ENCODE data around the gene EXD3.

DNA sequence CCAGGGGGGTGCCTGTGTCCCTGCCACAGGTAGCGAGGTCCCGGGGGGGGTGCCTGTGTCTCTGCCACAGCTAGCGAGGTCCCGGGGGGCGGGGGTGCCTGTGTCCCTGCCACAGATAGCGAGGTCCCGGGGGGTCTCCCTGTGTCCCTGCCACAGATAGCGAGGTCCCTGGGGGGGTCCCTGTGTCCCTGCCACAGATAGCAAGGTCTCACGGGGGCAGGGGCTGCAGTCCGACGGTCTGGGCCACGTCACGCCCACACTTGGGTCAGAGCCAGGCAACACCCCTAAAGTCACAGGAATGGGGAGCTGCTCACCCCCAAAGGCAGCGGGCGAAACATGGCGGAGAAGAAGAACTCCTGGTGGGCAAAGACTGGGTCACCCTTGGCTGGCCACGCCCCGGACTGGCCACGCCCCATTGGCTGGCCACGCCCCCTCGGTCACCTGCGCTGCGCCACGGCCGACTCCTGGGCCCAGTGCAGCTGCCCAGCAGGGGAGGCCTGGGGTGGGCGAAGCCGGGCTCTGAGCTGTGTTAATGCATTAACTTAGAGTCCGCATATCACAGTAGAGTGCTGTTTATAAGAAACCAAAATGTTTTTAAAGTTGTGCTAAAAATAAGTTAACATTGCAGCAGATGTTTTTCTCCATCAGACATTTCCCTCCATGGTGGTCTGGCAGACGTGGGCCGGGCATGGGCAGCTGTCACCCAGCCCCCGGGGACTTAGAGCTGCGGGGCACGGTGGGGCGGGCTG lies 7.2 kb upstream of the EXD3 start:
- no peak for TF ChIP-seq POLR2AphosphoS5 (IDR thresholded peaks at IDR 0.05)
- TF ChIP-seq, protein P1, sequence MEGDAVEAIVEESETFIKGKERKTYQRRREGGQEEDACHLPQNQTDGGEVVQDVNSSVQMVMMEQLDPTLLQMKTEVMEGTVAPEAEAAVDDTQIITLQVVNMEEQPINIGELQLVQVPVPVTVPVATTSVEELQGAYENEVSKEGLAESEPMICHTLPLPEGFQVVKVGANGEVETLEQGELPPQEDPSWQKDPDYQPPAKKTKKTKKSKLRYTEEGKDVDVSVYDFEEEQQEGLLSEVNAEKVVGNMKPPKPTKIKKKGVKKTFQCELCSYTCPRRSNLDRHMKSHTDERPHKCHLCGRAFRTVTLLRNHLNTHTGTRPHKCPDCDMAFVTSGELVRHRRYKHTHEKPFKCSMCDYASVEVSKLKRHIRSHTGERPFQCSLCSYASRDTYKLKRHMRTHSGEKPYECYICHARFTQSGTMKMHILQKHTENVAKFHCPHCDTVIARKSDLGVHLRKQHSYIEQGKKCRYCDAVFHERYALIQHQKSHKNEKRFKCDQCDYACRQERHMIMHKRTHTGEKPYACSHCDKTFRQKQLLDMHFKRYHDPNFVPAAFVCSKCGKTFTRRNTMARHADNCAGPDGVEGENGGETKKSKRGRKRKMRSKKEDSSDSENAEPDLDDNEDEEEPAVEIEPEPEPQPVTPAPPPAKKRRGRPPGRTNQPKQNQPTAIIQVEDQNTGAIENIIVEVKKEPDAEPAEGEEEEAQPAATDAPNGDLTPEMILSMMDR (IDR thresholded peaks at IDR 0.05): no peak

Data from esophagus muscularis mucosa (tissue), 3 donors.